Muscle of leg (tissue), 11 donors: ENCODE measurements around the gene STIM2. TPM values are rescaled to one million over a fixed set of nuclear protein-coding genes. Genes with fewer than 3 reads are reported as not detected.
"Not testable (repeated sequence)": the region's sequence is repeated elsewhere in the genome, so short reads cannot be mapped to it uniquely, and the experiment has no call there.

Experiments used
- DNase-seq: peaks from one replicate; pipeline ENCODE4 v3.0.0; 2013
- H3K27ac ChIP-seq: one replicate; pipeline ENCODE4 v1.5.1; 2013; ENCODE audit warnings: mild to moderate bottlenecking, low read length, control low read depth
- H3K27me3 ChIP-seq: one replicate; pipeline ENCODE4 v1.6.1; 2013; ENCODE audit warnings: low read length; ENCODE audit not compliant: control insufficient read depth, insufficient read depth
- H3K36me3 ChIP-seq: one replicate; pipeline ENCODE4 v1.6.1; 2013; ENCODE audit warnings: low read length; ENCODE audit not compliant: control insufficient read depth, insufficient read depth
- H3K4me1 ChIP-seq: one replicate; pipeline ENCODE4 v1.6.1; 2013; ENCODE audit warnings: low read length; ENCODE audit not compliant: control insufficient read depth, insufficient read depth
- H3K4me3 ChIP-seq: one replicate; pipeline ENCODE4 v1.5.1; 2013; ENCODE audit warnings: low read length, control low read depth
- H3K9me3 ChIP-seq: replicated peaks from 2 replicates; pipeline ENCODE4 v1.6.1; 2013; ENCODE audit warnings: low read depth, low read length; ENCODE audit not compliant: control insufficient read depth
- WGBS: methylation state at CpG from one replicate; pipeline ENCODE4 v1.1.5; 2013; ENCODE audit warnings: missing lambda C conversion rate; ENCODE audit not compliant: insufficient coverage; 5-methylcytosine and 5-hydroxymethylcytosine counted together
- polyA plus RNA-seq, 8 donors: library from polyadenylated mRNA; unstranded; fragments of 120-200 nt; gene quantifications; one replicate each; pipeline versions ENCODE4 v1.2.1 to v1.2.3, GENCODE V29; 2013; ENCODE audit warnings: inconsistent platforms in 1 of 8, low replicate concordance in 1 of 8; ENCODE audit not compliant: insufficient read length in 8 of 8, insufficient read depth in 1 of 8
- total RNA-seq: library from RNA; stranded (reverse); fragments of 120-200 nt; gene quantifications from one replicate; pipeline ENCODE4 v1.2.4, GENCODE V29; 2013

STIM2 gene
- total and polyA plus RNA-seq, 9 donors, result 39.7 to 56.9 (median 46.6) TPM

DNA sequence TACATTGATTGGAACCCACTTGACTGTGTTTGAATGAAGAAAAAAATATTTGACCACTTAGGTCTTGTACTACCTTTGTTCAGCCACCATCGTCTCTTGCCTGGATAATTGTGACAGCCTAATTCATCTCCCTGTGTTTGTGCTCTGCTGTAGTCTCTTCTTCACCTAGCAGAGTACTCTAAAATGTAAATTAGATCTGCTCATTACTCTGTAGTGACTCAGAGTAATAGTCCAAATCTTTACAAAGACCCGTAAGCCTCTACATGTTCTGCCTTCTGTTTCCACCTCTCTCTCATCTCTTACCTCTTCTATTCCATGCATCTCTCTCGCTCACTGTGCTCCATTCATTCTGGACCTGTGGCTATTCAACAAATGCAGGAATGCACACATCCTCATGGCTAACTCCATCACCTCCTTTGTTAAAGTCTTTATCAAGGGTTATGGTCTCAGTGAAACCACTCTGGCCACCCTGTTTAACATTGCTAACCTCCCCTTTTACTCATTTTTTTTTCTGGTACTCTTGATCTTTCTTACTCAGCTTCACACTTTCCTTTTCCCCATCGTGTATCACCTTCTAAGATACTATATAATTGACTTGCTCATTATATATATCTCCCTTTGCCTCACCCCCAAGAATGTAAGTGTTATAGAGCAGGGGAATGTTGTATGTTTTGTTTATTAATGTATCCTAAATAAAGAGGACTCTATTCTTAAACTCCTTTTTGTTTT lies 98.4 kb downstream of the STIM2 start:
- peaks cover 5% of the 10 kb centered on the region for H3K36me3 ChIP-seq
- H3K27me3 ChIP-seq, result no peaks in the 10 kb centered on the region
- WGBS, result 96% methylated on average over 2 of the region's 4 CpGs
- H3K4me3 ChIP-seq, result no peak overlapping the region
- no peak for DNase-seq
- no peaks in the 10 kb centered on the region for H3K9me3 ChIP-seq
- H3K27ac ChIP-seq, result no peak overlapping the region
- H3K4me1 ChIP-seq, result no peaks in the 10 kb centered on the region

DNA sequence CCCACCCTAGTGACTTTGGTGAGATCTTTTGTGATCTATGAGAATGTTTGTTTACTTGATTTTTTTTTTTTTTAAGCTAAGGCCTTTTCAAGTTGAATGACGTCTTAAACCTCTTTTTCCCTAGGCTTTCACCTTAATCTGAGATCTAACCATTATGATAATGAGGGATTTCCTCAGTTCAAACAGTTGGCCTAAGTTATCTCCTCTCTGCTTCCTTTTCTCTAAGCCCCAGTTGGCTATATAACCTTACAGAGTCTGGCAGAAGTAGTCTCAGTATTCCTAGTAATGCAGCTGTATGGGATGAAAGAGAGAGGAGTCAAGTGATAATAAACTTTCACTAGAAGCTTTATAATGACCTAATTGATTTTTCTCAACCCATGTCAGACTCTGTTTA lies 99.0 kb downstream of the STIM2 start:
- peaks cover 5% of the 10 kb centered on the region for H3K36me3 ChIP-seq
- H3K4me3 ChIP-seq, result no peak overlapping the region
- H3K4me1 ChIP-seq, result no peaks in the 10 kb centered on the region
- H3K27me3 ChIP-seq, result no peaks in the 10 kb centered on the region
- H3K9me3 ChIP-seq, result no peaks in the 10 kb centered on the region
- no peak for DNase-seq
- no CpG with 5 or more reads among the region's 1 CpG for WGBS
- H3K27ac ChIP-seq, result no peak overlapping the region

DNA sequence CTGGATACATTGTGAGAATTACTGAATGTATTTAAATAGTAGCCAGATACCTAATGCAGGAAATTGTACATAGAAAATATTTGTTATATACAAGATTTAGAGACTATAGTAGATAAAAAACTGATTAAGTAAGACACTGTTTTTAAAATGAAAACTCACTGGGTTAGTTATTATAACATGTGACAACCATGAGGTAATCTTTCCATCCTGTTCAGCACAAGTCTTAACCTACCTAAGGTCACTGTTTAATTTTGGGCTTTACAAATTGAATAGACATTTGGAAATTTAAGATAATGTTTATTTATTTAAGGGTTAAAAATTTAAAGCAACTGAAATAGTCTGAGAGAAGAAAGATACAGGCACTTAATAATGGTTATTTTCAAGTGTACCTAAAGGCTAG lies 102.1 kb downstream of the STIM2 start:
- H3K36me3 ChIP-seq, result peaks cover 5% of the 10 kb centered on the region
- DNase-seq, result no peak
- H3K27me3 ChIP-seq, result no peaks in the 10 kb centered on the region

DNA sequence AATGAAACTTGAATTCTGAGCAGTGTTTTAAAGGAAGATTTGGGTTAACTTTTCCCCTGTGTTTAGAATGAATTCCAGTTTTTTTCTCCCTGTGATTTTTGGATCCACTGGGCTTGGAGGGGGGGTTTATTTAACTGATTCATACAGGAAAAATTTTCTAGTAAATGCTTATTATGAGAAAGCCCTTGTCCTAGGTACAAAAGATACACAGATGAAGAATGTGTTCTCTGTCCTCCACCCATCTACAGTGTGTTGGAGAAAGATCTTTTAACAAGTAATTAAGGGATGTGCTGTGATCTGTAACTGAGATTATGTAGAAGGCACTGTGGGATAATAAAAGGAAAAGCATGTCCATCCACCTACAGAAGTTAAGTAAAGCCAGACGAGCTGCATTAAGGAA lies 103.9 kb downstream of the STIM2 start:
- peak; percentile 54 for DNase-seq
- Histone ChIP-seq H3K27ac (no peak overlapping the region), H3K9me3 (no peaks in the 10 kb centered on the region), H3K4me3 (no peak overlapping the region), H3K36me3 (no peaks in the 10 kb centered on the region), H3K27me3 (no peaks in the 10 kb centered on the region), H3K4me1 (no peaks in the 10 kb centered on the region)
- WGBS, result no CpG with 5 or more reads among the region's 1 CpG

More for the DNA sequence above, 102.1 kb downstream of the STIM2 start:
- no peaks in the 10 kb centered on the region for H3K9me3 ChIP-seq
- H3K27ac ChIP-seq, result no peak overlapping the region
- H3K4me1 ChIP-seq, result no peaks in the 10 kb centered on the region
- no peak overlapping the region for H3K4me3 ChIP-seq

DNA sequence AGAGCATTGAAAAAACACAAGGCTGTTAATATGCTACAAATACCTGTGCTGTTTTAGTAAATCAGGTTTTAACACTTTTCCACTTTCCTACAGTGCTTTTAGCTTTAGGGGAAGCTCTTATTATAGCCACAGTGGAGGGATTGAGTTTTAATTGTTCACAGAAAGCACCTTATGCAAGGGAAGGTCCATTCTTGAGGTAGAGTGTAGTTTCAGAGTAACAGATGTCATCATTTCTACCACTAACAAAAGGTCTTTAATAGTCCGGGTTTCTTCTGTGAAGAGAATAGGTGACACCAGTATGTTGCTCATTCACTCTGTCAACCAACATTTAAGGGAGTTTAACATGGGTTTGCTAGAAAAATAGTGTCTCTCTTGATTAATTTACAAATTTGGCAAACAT lies 104.4 kb downstream of the STIM2 start:
- no CpG with 5 or more reads among the region's 1 CpG for WGBS
- Histone ChIP-seq H3K4me1 (no peaks in the 10 kb centered on the region), H3K4me3 (no peak overlapping the region), H3K27me3 (no peaks in the 10 kb centered on the region), H3K27ac (no peak overlapping the region), H3K36me3 (no peaks in the 10 kb centered on the region), H3K9me3 (no peaks in the 10 kb centered on the region)
- DNase-seq, result no peak

DNA sequence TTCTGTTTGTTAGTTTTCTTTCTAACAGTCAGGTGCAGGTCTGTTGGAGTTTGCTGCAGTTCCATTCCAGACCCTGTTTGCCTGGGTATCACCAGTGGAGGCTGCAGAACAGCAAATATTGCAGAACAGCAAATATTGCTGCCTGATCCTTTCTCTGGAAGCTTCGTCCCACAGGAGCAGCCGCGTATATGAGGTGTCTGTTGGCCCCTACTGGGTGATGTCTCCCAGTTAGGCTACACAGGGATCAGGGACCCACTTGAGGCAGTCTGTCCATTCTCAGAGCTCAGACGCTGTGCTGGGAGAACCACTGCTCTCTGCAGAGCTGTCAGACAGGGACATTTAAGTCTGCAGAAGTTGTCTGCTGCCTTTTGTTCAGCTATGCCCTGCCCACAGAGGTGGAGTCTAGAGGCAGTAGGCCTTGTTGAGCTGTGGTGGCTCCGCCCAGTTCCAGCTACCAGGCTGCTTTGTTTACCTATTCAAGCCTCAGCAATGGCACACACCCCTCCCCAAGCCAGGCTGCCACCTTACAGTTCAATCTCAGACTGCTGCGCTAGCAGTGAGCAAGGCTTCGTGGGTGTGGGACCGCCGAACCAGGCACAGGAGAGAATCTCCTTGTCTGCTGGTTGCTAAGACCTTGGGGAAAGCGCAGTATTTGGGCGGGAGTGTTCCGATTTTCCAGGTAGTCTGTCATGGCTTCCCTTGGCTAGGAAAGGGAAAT lies 115.0 kb downstream of the STIM2 start:
- 96% methylated on average over 11 of the region's 12 CpGs for WGBS
- H3K4me1 ChIP-seq, H3K9me3 ChIP-seq, H3K27me3 ChIP-seq, H3K27ac ChIP-seq, H3K36me3 ChIP-seq, DNase-seq, H3K4me3 ChIP-seq: not testable (repeated sequence)

DNA sequence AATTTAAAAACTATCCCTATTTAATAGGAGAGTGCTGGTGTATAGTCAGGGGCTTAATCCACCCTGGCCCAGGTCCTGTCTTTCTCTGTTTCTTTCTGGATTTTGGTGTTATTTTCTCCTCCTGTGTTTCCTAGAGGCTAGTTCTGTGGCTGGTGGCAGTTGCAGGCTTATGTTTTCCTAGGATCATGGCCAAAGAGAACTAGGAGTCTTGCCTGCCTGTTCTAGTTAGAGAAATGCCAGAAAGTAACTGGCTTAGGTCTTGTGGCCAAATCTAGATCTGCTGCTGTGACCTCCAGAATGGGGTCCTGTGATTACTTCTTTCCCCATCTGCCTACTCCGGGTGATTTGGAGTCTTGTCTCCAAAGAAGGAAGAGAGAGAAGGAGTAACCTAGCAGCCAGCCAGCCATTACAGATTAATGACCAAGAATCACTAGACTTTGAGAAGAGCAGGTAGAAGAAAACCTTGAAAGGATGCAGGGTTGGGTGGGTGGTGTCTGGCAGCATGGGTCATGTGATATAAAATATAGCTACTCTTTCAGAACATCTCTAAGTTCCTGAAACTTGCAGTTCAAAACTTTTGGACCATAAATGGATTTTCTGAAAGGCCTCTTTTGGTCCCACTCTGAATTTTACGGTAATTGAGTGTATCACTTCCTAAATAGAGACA lies 117.9 kb downstream of the STIM2 start:
- Histone ChIP-seq H3K4me3 (no peak overlapping the region), H3K4me1 (no peaks in the 10 kb centered on the region), H3K9me3 (no peaks in the 10 kb centered on the region), H3K36me3 (peaks cover 7% of the 10 kb centered on the region), H3K27me3 (no peaks in the 10 kb centered on the region), H3K27ac (no peak overlapping the region)
- no peak for DNase-seq
- no CpG with 5 or more reads among the region's 2 CpGs for WGBS

DNA sequence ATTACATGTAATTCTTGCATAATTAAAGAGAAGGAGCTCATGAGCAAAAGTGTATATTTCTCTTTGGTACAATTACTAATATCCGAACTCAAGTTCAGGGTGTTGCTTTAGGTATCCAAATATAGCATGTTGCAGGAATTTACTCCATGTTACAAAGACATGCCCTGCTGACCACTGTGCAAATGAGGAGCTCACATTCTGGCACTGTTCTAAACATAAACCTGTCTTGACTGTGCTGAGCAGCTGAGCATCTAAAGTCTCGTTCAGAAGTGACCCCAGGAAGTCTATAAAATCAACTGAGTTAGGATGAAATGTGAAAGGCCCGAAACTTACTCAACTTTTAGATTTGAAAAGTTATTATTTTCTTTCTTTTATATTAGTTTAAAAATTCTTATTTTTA lies 124.3 kb downstream of the STIM2 start:
- DNase-seq, result peak; percentile 62
- Histone ChIP-seq H3K36me3 (peaks cover 2% of the 10 kb centered on the region), H3K4me1 (peaks cover 7% of the 10 kb centered on the region), H3K27me3 (no peaks in the 10 kb centered on the region), H3K4me3 (no peak overlapping the region), H3K9me3 (no peaks in the 10 kb centered on the region), H3K27ac (peak overlapping the region; percentile 8)
- WGBS, result no CpG with 5 or more reads among the region's 3 CpGs

DNA sequence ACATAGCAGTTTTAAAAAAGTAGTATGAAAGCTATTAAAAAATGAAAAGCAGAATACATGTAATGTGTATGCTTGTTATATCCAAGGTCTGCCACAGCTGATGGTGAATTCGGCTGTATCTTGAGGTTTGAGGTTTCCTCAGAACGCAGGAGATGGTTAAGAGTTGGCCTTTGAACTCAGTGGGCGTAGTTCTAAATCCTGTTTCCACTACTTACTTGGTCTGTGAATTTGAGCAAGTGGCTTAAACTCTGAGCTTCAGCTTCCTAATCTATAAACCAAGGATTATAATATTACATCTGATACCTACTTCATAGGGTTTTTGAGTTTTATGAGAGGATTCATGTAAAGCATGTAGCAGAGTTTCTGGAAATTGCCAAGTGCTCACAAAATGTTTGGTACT lies 125.2 kb downstream of the STIM2 start:
- Histone ChIP-seq H3K9me3 (no peaks in the 10 kb centered on the region), H3K4me3 (no peak overlapping the region), H3K36me3 (peaks cover 2% of the 10 kb centered on the region), H3K27ac (peak overlapping the region; percentile 21), H3K4me1 (peaks cover 7% of the 10 kb centered on the region), H3K27me3 (no peaks in the 10 kb centered on the region)
- DNase-seq, result no peak
- 17% methylated on average over 1 of the region's 3 CpGs for WGBS

DNA sequence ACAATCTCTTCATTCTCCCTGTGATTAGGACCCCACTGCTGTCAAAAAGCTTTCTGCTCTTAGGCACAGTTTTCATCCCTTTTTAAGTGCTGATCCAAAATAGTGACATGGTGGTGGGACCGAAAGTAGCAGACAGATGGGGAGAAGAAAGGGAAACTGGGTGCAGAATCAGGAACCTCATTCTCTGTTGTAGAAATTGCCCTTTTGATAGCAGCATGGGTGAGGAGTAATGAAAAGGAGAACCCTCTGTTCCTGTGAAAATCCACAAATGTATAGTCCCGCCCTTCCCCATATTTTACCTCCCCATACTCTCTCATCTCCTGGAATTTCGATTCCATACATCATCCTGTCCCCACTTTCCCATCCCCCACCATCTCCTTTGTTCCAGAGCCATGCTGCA lies 126.5 kb downstream of the STIM2 start:
- no peak for DNase-seq
- Histone ChIP-seq H3K27me3 (no peaks in the 10 kb centered on the region), H3K9me3 (no peaks in the 10 kb centered on the region), H3K4me3 (no peak overlapping the region), H3K36me3 (peaks cover 2% of the 10 kb centered on the region), H3K27ac (peak overlapping the region; percentile 45), H3K4me1 (peaks cover 7% of the 10 kb centered on the region)
- 92% methylated on average over 2 of the region's 3 CpGs for WGBS
